ENCODE results near the gene MATN1.

DNA sequence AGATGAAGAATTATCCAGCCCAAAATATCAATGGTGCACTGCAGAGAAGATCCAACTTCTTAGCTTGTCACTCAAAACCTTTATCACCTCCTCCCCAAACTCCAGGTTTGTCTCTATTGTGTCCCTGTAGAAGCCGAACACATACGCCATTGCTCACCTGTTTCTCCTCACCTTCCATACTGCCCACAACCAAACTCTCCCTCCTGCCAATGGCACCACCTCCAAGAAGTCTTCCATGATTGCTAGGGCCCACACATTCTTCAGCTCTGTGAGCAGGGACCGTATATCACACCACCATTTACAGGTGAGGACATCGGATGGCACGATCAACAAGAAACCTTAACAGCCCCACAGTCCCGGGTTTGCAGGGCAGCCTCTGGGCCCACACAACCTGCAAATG is 31.9 kb upstream of the MATN1 start:
- no peak for TF ChIP-seq EZH2 (IDR thresholded peaks at IDR 0.05; ENCODE audit: insufficient read depth, poor library complexity, severe bottlenecking)
- no peak for TF ChIP-seq EZH2phosphoT487 (IDR thresholded peaks at IDR 0.05; ENCODE audit: insufficient read depth, low read depth)
